DOHH2 (cell line): Measurements from ENCODE around the gene TBC1D14.
A peak's percentile ranks its signal among the peaks of the same experiment; 100 is the strongest.

Experiments used
- H3F3A ChIP-seq: fragments of 200-600 bp; sonication (generic), shearing (Covaris generic); 2 replicates; pipeline ENCODE4 v1.6.0; 2016; ENCODE audit warnings: antibody characterized with exemption, mild to moderate bottlenecking; ENCODE audit not compliant: control insufficient read depth, insufficient read depth
- H3K27ac ChIP-seq: fragments of 200-600 bp; sonication (generic); 2 replicates; pipeline ENCODE4 v1.5.1; 2014; ENCODE audit warnings: low read depth, mild to moderate bottlenecking, low read length, moderate library complexity
- H3K27me3 ChIP-seq: fragments of 200-600 bp; sonication (generic); 2 replicates; pipeline ENCODE4 v1.6.1; 2014; ENCODE audit warnings: mild to moderate bottlenecking, low read length, mixed read lengths; ENCODE audit not compliant: control insufficient read depth
- H3K36me3 ChIP-seq: fragments of 200-600 bp; sonication (generic); 2 replicates; pipeline ENCODE4 v1.6.1; 2014; ENCODE audit warnings: mild to moderate bottlenecking, low read length, moderate library complexity, mixed read lengths; ENCODE audit not compliant: control insufficient read depth
- H3K4me1 ChIP-seq: fragments of 200-600 bp; sonication (generic); 2 replicates; pipeline ENCODE4 v1.6.1; 2014; ENCODE audit warnings: mild to moderate bottlenecking, low read length, mixed read lengths; ENCODE audit not compliant: control insufficient read depth
- H3K4me2 ChIP-seq: fragments of 200-600 bp; sonication (generic); 2 replicates; pipeline ENCODE4 v1.6.0; 2014; ENCODE audit warnings: mild to moderate bottlenecking, low read length, moderate library complexity
- H3K4me3 ChIP-seq: fragments of 200-600 bp; sonication (generic); 2 replicates; pipeline ENCODE4 v1.5.1; 2014; ENCODE audit warnings: mild to moderate bottlenecking, low read length, mixed read lengths
- H3K79me2 ChIP-seq: fragments of 200-600 bp; sonication (generic); 2 replicates; pipeline ENCODE4 v1.6.1; 2014; ENCODE audit warnings: mild to moderate bottlenecking, low read length, mixed read lengths; ENCODE audit not compliant: control insufficient read depth
- H3K9me2 ChIP-seq: fragments of 200-600 bp; sonication (generic); replicated peaks from 2 replicates; pipeline ENCODE4 v1.6.1; 2014; ENCODE audit warnings: mild to moderate bottlenecking, low read length, mixed read lengths; ENCODE audit not compliant: control insufficient read depth
- H3K9me3 ChIP-seq: fragments of 200-600 bp; sonication (generic); 2 replicates; pipeline ENCODE4 v1.6.1; 2014; ENCODE audit warnings: antibody characterized with exemption, low read length, mixed read lengths; ENCODE audit not compliant: control insufficient read depth, insufficient read depth
- H4K20me1 ChIP-seq: fragments of 200-600 bp; sonication (generic); 2 replicates; pipeline ENCODE4 v1.6.0; 2014; ENCODE audit warnings: low read depth, mild to moderate bottlenecking, antibody characterized with exemption, low read length, moderate library complexity; ENCODE audit not compliant: control insufficient read depth, insufficient read depth
- EZH2phosphoT487 ChIP-seq: fragments of 200-600 bp; sonication (generic); IDR thresholded peaks from 2 replicates; pipeline ENCODE4 v1.6.1; 2017; ENCODE audit warnings: borderline replicate concordance, mild to moderate bottlenecking, antibody characterized with exemption, low read length, moderate library complexity, mixed read lengths
- TF ChIP-seq, protein P1 (sequence below): fragments of 200-600 bp; sonication (generic); IDR thresholded peaks from one replicate; pipeline ENCODE4 v1.5.1; 2014; ENCODE audit warnings: antibody characterized with exemption, mild to moderate bottlenecking, low read depth, low read length; ENCODE audit not compliant: poor library complexity, severe bottlenecking

TBC1D14 gene

GRCh38 chr4:6939761-6940743, 30.4 kb downstream of the TBC1D14 start:
- peaks cover 60% of the 10 kb centered on the region for H3K4me1 ChIP-seq
- peaks cover 93% of the 10 kb centered on the region for H3K79me2 ChIP-seq
- no peak overlapping the region for H3K4me3 ChIP-seq
- peaks cover 30% of the 10 kb centered on the region for H4K20me1 ChIP-seq
- H3K9me3 ChIP-seq, result no peaks in the 10 kb centered on the region
- H3K4me2 ChIP-seq, result peak overlapping the region; percentile 43
- H3F3A ChIP-seq, result peaks cover 11% of the 10 kb centered on the region
- peaks cover 54% of the 10 kb centered on the region for H3K36me3 ChIP-seq
- H3K27ac ChIP-seq, result peak overlapping the region; percentile 41; the same call in 1 of the 2 replicates
- no peaks in the 10 kb centered on the region for H3K27me3 ChIP-seq
- TF ChIP-seq EZH2phosphoT487, result no peak
- TF ChIP-seq, protein P1, sequence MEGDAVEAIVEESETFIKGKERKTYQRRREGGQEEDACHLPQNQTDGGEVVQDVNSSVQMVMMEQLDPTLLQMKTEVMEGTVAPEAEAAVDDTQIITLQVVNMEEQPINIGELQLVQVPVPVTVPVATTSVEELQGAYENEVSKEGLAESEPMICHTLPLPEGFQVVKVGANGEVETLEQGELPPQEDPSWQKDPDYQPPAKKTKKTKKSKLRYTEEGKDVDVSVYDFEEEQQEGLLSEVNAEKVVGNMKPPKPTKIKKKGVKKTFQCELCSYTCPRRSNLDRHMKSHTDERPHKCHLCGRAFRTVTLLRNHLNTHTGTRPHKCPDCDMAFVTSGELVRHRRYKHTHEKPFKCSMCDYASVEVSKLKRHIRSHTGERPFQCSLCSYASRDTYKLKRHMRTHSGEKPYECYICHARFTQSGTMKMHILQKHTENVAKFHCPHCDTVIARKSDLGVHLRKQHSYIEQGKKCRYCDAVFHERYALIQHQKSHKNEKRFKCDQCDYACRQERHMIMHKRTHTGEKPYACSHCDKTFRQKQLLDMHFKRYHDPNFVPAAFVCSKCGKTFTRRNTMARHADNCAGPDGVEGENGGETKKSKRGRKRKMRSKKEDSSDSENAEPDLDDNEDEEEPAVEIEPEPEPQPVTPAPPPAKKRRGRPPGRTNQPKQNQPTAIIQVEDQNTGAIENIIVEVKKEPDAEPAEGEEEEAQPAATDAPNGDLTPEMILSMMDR, result no peak
- no peaks in the 10 kb centered on the region for H3K9me2 ChIP-seq

DNA sequence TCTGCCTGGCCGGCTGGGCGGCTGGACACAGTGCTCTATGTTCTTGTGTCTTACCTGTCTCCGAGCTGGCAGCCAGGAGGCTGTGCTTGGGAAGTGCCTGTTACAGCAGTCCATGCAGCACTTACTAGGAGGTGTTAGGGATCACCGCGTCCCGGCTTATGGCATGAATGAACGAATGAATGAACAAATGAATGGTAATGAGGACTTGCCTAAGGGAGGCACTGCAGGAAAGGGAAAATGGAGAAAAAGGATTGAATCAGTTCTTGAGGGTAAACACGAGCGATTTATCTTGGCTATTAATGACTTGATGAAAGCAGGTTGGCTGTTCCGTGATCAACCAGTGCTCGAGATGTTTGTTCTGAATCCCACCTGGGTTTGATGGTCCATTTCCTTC, 31.1 kb downstream of the TBC1D14 start:
- Histone ChIP-seq H3K27ac (no peak overlapping the region), H3K27me3 (no peaks in the 10 kb centered on the region), H3K36me3 (peaks cover 56% of the 10 kb centered on the region), H3K79me2 (peaks cover 93% of the 10 kb centered on the region), H3K9me2 (no peaks in the 10 kb centered on the region), H3F3A (peaks cover 11% of the 10 kb centered on the region), H3K4me3 (no peak overlapping the region), H4K20me1 (peaks cover 30% of the 10 kb centered on the region), H3K4me1 (peaks cover 60% of the 10 kb centered on the region), H3K9me3 (no peaks in the 10 kb centered on the region), H3K4me2 (peak overlapping the region; percentile 43)
- TF ChIP-seq EZH2phosphoT487, result no peak
- TF ChIP-seq, protein P1, result no peak

DNA sequence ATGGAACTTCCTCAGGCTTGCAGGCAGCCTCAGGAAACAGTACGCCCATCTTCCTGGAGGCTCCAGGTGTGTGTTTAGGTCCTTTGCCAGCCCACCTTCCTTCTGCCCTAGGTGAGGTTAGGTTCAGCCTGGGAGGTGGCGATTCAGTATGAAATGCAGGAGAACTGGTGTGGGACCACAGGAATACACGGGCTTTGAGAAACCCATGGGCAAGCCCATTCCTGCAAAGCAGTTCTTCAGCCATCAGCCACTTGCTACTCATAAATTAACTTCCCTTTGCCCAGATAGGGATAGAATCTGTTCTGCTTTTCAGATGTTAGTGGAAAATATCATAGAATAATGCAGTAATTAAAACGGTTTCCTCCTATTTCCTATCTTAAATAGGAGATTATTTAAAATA, 32.2 kb downstream of the TBC1D14 start:
- H3F3A ChIP-seq, result peaks cover 11% of the 10 kb centered on the region
- H3K4me2 ChIP-seq, result peak overlapping the region; percentile 55
- no peak for TF ChIP-seq EZH2phosphoT487
- TF ChIP-seq, protein P1, result no peak
- H3K27ac ChIP-seq, result peak overlapping the region; percentile 69
- peaks cover 30% of the 10 kb centered on the region for H4K20me1 ChIP-seq
- H3K4me1 ChIP-seq, result peaks cover 58% of the 10 kb centered on the region
- no peaks in the 10 kb centered on the region for H3K9me2 ChIP-seq
- no peaks in the 10 kb centered on the region for H3K27me3 ChIP-seq
- peaks cover 56% of the 10 kb centered on the region for H3K36me3 ChIP-seq
- peaks cover 93% of the 10 kb centered on the region for H3K79me2 ChIP-seq
- H3K9me3 ChIP-seq, result no peaks in the 10 kb centered on the region
- peak overlapping the region; percentile 33 for H3K4me3 ChIP-seq
